Erythroblast (primary cell): Measurements from ENCODE around the gene CTAG2.
"Not testable (repeated sequence)": the region's sequence is repeated elsewhere in the genome, so short reads cannot be mapped to it uniquely, and the experiment has no call there.

Experiments used
- DNase-seq, 2 experiments: peaks; one replicate each; lab custom pipeline; 2025; lab: John Stamatoyannopoulos, UW
- GATA1 ChIP-seq: IDR thresholded peaks from 2 replicates; pipeline ENCODE4 v1.6.1; 2011; ENCODE audit warnings: low read depth, mild to moderate bottlenecking, control low read depth, low read length, moderate library complexity
- POLR2A ChIP-seq: IDR thresholded peaks from 2 replicates; pipeline ENCODE4 v1.6.1; 2011; ENCODE audit warnings: mild to moderate bottlenecking, low read length

The CTAG2 gene

GRCh38 chrX:154655346-154655745, 2.0 kb upstream of the CTAG2 start:
- TF ChIP-seq GATA1 (no peak), POLR2A (no peak)

DNA sequence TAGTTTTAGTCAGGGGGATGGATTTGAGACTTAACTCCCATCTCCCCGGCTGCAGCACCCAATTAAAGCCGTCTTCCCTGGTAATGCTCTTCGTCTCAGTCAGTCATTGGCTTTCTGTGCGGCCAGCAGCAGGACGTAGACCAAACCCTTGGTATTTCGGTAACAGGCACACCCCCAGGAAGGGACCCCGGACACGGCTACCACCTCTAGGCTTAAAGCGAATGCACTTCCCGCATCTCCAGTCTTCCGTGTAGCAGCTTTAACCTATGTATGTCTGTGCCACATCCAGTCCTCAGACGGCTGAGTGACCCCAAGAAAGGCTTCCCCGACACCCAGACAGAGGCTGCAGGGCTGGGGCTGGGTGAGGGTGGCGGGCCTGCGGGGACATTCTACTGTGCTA, 1.5 kb upstream of the CTAG2 start:
- DNase-seq, result no peak
- no peak for TF ChIP-seq GATA1
- no peak for TF ChIP-seq POLR2A

More at GRCh38 chrX:154655346-154655745, 2.0 kb upstream of the CTAG2 start:
- DNase-seq, result no peak

GRCh38 chrX:154654372-154654771, 993 bp upstream of the CTAG2 start:
- TF ChIP-seq POLR2A, result no peak

DNA sequence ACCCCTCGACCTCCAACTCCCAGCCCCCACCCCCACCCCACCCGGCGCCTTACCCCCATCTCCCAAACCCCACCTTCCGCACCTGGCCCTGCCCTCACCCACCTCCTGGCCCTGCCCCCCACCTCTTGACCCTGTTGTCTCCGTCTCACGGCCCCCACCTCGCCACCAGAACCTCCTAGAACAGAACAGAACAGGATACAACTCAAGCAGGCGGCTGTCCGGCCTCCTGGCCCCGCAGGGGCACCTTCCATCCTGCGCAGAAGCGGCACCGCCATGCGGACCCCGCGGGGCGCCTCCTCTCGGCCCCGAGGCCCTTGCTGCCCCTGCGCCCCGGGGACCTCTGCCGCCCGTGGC, 354 bp downstream of the CTAG2 start:
- TF ChIP-seq GATA1, result no peak
- TF ChIP-seq POLR2A, result no peak
- no peak for DNase-seq

More at GRCh38 chrX:154654372-154654771, 993 bp upstream of the CTAG2 start:
- DNase-seq, result no peak

DNA sequence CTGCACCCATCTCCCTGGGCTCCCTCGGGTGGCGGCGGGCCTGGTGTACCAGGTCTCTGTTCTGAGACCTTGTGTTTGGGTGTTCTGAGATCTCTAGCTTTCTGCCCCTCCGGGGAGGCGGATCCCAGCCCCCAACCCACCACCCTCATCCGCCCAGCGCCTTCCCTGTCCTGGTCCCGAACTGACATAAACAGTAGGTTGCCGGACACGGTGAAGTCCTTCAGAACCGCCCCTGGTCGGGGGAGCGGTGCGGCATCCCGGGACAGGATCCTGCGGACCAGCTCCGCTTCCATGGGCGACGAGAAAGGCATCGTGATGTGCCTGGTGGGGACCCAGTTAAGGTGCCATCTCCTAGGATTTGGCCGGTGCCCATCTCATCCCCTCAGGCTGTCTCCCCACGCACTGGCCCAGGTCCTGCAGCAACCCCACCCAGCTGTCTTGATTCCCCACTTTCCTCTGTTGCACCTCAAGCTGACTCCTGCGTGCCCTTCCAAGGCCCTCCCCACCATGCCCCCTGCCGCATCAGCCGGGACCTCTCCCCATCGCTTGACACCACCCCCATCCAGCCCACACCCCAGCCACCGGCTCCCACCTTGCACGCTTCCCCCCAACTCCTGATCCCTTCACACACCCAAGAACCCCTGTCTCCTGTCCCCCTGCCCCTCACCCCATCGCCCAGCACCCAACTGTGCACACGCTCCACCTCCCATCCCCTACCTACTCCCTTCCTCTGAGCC, 900 bp downstream of the CTAG2 start:
- DNase-seq, result no peak
- TF ChIP-seq GATA1, result no peak

DNA sequence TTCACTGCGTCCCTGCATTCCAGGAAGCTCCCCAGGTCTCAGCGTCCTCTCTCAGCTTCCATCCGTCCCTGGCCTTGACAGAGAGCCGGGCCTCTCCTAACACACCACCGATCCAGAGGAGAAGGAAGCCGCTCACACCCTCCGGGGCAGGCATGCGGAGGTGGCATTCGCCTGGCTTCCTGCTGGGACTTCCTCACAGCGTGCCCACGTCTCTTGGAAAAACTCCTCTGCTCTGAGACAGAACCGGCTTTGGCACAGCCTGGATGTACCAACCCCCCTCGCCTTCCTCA, 3.2 kb downstream of the CTAG2 start:
- no peak for DNase-seq
- TF ChIP-seq POLR2A (no peak), GATA1 (no peak)

- no peak for TF ChIP-seq POLR2A
- no peak for TF ChIP-seq GATA1
- DNase-seq, result no peak
These were observed 3.7 kb downstream of the CTAG2 start for GRCh38 chrX:154649503-154650220.

- TF ChIP-seq GATA1 (no peak), POLR2A (no peak)
- DNase-seq, result no peak
These were observed 4.4 kb downstream of the CTAG2 start for GRCh38 chrX:154648931-154649330.

DNA sequence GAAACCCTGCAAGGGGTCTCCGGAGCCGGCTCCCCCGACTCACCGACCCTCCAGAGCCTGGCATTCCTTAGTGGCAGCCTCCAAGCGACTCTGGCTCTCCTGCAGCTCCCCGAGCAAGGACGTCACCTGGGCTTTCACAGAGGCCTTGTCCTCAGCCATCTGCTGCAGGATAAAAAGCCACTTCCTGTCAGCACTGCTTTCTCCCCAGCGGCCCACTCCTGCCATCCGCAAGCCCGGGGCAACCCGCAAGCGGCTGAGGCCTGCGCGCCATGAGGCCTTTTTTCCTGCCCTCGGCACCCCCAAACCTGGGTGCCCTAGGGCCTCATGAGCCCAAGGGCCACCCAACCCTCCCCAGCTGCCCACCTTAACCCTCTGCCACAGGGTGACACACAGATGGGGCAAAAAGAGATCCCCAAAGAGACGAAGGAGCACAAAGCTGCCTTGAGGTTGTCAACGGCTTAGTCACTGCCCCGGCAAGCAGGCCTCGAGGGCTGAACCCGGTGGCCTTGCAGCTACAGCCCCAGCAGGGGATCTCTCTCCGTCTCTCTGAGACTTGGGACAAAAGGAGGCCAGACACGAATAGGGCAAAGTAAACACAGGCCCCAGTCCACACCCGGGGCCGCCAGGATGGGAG, 7.5 kb downstream of the CTAG2 start:
- DNase-seq, result not testable (repeated sequence)

- not testable (repeated sequence) for DNase-seq
These were observed 9.7 kb downstream of the CTAG2 start for GRCh38 chrX:154643708-154644107.

- DNase-seq, result not testable (repeated sequence)
These were observed 11.6 kb downstream of the CTAG2 start for GRCh38 chrX:154641740-154642139.

DNA sequence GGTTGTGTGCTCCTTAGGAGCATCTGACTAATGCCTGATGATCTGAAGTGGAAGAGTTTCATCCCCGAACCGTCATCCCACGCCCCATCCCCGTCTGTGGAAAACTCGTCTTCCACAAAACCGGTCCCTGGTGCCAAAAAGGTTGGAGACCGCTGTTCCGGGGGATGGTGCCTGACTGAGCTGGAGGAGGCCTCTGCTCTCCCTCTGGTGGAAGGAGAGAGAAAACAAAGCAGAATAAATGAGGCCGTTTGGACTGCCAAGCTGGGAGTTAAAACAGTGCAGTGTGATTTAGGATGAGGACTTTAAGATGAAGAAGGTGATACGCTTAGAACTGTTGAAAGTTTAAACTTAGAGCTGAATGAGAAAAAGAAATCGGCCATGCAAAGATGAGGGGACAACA, 19.7 kb downstream of the CTAG2 start:
- DNase-seq, result not testable (repeated sequence)

- DNase-seq, result not testable (repeated sequence)
These were observed 22.4 kb downstream of the CTAG2 start for GRCh38 chrX:154630949-154631348.

GRCh38 chrX:154628960-154629359, 24.4 kb downstream of the CTAG2 start:
- not testable (repeated sequence) for DNase-seq

DNA sequence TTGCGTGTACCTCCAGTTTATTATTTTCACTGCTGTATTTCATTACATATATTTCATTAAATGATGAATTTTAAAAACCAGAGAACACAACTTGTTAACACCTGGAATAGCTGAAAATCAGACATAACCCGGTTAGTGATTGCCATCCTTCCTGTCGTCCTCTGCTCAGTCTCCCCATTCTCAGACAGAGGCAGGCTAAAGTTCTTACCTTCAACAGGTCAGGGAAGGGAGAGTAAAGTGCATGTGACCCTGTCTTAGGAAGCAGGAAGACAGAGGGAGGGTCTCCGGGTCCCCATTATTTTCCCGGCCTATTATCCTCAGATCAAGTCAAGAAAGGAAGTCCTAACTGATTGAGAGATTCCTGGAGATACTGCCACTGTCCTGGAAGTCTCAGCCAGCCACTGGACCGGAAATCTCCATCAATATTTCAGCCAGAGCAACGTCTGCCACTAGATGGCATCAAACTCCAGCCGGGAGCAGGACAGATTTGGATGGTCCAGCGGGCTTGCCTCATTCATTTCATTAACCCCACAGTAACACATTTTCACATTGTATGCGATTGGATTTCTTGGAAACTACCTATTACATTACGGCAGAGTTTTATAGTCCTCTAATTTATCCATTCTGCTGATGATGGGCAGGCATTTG, 32.5 kb downstream of the CTAG2 start:
- not testable (repeated sequence) for DNase-seq

GRCh38 chrX:154619182-154619581, 34.2 kb downstream of the CTAG2 start, which contains the start of gene CTAG1B:
TSS of gene CTAG1B (minus strand) at chrX:154619282. CDS start at chrX:154619218, 64 bp downstream.
- not testable (repeated sequence) for DNase-seq

- not testable (repeated sequence) for DNase-seq
These were observed 39.8 kb downstream of the CTAG2 start for GRCh38 chrX:154613586-154613985.

DNA sequence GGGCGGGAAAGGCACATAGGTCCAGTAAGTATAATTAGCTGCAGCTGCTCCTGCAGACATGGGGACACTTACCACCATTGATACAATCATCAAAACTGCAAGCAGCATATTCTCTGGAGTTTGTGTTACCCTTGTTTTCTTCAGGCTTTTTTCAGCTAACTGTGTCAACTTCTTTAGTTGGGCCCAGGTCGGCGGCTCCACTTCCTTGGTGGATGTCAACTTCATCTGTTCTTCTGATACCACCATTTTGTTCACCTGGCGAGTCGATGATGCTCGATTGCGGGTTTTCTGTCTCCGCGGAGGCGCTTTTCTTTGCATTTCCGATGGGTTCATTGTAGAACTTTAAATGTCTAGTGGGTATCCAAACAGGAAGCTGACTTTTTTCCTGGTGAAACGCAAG, 42.2 kb downstream of the CTAG2 start:
- not testable (repeated sequence) for DNase-seq

- not testable (repeated sequence) for DNase-seq
These were observed 44.6 kb downstream of the CTAG2 start for GRCh38 chrX:154608823-154609222.

DNA sequence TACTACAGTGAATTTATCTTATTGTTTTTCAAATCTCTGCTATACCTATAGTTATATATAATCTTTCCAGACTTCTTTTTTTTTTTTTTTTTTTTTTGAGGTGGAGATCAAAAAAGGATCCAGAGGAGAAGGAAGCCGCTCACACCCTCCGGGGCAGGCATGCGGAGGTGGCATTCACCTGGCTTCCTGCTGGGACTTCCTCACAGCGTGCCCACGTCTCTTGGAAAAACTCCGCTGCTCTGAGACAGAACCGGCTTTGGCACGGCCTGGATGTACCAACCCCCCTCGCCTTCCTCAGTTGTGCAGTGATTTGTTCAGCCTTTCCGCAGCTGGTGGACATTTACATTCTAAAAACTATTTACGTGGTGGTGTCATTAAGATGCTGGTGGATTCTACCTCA, 45.4 kb downstream of the CTAG2 start:
- DNase-seq, result not testable (repeated sequence)
